ENCODE measurements around the gene DOCK2. TPM values are rescaled to one million over a fixed set of nuclear protein-coding genes. Genes with fewer than 3 reads are reported as not detected.
"Not testable (repeated sequence)": the region's sequence is repeated elsewhere in the genome, so short reads cannot be mapped to it uniquely, and the experiment has no call there.

The DOCK2 gene
- total and polyA plus RNA-seq, 2 donors, result 34.6 to 99.4 TPM

DNA sequence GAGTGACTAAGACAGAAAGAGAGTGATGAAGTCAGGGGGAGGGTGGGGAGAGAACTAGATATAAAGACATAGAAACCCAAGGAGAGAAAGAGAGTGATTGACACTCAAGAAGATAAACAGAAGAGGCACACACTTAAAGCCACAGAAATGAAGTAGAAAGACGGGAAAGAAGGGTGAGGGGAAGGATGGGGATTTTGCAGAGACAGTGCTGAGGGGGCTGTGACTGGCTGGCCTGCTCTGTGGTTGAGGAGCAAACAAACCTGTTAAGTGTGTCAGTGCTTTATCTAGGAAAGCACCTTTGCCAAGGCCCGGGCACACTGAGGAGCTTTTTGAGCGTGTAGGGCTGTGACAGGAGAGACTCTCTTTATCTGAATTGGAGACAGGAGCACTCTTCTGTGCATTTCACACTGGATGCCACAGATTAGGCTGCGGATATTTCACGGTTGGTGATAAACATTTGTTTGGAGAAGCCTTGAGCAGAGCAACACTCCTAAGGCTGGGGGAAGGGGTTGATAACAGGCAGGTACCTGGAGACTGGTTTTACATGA lies 109.1 kb downstream of the DOCK2 start:
- Histone ChIP-seq H3K9me3 (ENCODE audit: control insufficient read depth in 2 of 2, insufficient read depth in 1 of 2, low read length in 1 of 2) (no peaks in the 10 kb centered on the region), H3K36me3 (ENCODE audit: control insufficient read depth in 2 of 2, insufficient read depth in 2 of 2, low read length in 1 of 2) (peaks cover 58 to 86% of the 10 kb centered on the region in 2 donors), H3K27ac (ENCODE audit: low read depth in 1 of 2, low read length in 1 of 2) (no peak overlapping the region), H3K4me1 (ENCODE audit: control insufficient read depth in 2 of 2, insufficient read depth in 2 of 2, low read length in 2 of 2) (no peaks in the 10 kb centered on the region), H3K4me3 (ENCODE audit: low read length in 2 of 2) (no peak overlapping the region), H3K27me3 (ENCODE audit: control insufficient read depth in 2 of 2, insufficient read depth in 1 of 2, low read length in 1 of 2) (no peaks in the 10 kb centered on the region)
- DNase-seq (ENCODE audit: low read depth in 6 of 9, low spot score in 9 of 9), result no peak
- WGBS, result 92% methylated on average over 5 of the region's 5 CpGs

DNA sequence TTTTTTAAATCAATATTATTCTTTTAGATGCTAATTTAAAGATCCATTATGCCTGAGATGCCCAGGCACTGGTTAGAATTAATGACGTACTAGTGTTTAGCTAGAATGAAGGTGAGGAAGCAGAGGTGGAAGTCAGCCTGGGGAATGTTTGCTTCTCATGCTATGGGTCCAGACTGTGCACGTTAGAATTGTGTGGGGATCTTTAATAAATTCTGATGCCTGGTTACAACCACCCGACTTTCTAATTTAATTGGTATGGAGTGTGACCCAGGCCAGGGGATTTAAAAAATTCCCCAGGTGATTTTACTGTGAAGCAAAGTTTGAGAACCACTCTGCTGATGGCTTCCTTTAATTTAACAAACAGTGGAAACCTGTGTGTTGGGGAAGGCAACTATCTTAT lies 111.1 kb downstream of the DOCK2 start:
- Histone ChIP-seq H3K27ac (ENCODE audit: low read depth in 1 of 2, low read length in 1 of 2) (no peak overlapping the region), H3K4me1 (ENCODE audit: control insufficient read depth in 2 of 2, insufficient read depth in 2 of 2, low read length in 2 of 2) (no peaks in the 10 kb centered on the region), H3K27me3 (ENCODE audit: control insufficient read depth in 2 of 2, insufficient read depth in 1 of 2, low read length in 1 of 2) (no peaks in the 10 kb centered on the region), H3K4me3 (ENCODE audit: low read length in 2 of 2) (no peak overlapping the region), H3K36me3 (ENCODE audit: control insufficient read depth in 2 of 2, insufficient read depth in 2 of 2, low read length in 1 of 2) (peaks cover 59 to 85% of the 10 kb centered on the region in 2 donors), H3K9me3 (ENCODE audit: control insufficient read depth in 2 of 2, insufficient read depth in 1 of 2, low read length in 1 of 2) (no peaks in the 10 kb centered on the region)
- WGBS, result 93% methylated on average over 3 of the region's 3 CpGs
- no peak for DNase-seq (ENCODE audit: low read depth in 6 of 9, low spot score in 9 of 9)

DNA sequence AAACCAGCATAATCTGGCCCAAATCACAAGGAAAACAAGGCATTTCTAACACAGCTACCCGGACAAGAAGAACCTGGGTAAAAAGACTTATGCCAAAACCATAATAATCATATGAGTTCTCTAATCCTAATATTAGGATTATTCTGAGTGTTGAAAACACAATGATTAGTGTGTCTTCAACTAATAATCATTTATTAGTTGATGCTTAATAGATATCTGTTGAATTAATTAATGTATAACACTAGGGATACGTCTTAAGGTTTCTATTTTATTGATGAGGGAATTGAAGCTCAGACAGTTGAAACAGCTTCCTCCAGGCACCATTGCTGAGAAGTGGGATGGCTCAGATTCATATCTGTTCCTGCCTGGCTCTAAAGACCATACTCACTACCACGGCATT lies 112.2 kb downstream of the DOCK2 start:
- DNase-seq (ENCODE audit: low read depth in 6 of 9, low spot score in 9 of 9), result no peak
- Histone ChIP-seq H3K9me3 (ENCODE audit: control insufficient read depth in 2 of 2, insufficient read depth in 1 of 2, low read length in 1 of 2) (no peaks in the 10 kb centered on the region), H3K27me3 (ENCODE audit: control insufficient read depth in 2 of 2, insufficient read depth in 1 of 2, low read length in 1 of 2) (no peaks in the 10 kb centered on the region), H3K4me3 (ENCODE audit: low read length in 2 of 2) (no peak overlapping the region), H3K36me3 (ENCODE audit: control insufficient read depth in 2 of 2, insufficient read depth in 2 of 2, low read length in 1 of 2) (peaks cover 54 to 82% of the 10 kb centered on the region in 2 donors), H3K4me1 (ENCODE audit: control insufficient read depth in 2 of 2, insufficient read depth in 2 of 2, low read length in 2 of 2) (no peaks in the 10 kb centered on the region), H3K27ac (ENCODE audit: low read depth in 1 of 2, low read length in 1 of 2) (no peak overlapping the region)
- WGBS, result 98% methylated on average over 3 of the region's 3 CpGs

- Histone ChIP-seq H3K9me3 (ENCODE audit: control insufficient read depth in 2 of 2, insufficient read depth in 1 of 2, low read length in 1 of 2) (no peaks in the 10 kb centered on the region), H3K4me1 (ENCODE audit: control insufficient read depth in 2 of 2, insufficient read depth in 2 of 2, low read length in 2 of 2) (no peaks in the 10 kb centered on the region), H3K4me3 (ENCODE audit: low read length in 2 of 2) (no peak overlapping the region), H3K27ac (ENCODE audit: low read depth in 1 of 2, low read length in 1 of 2) (no peak overlapping the region), H3K36me3 (ENCODE audit: control insufficient read depth in 2 of 2, insufficient read depth in 2 of 2, low read length in 1 of 2) (peaks cover 48 to 70% of the 10 kb centered on the region in 2 donors), H3K27me3 (ENCODE audit: control insufficient read depth in 2 of 2, insufficient read depth in 1 of 2, low read length in 1 of 2) (no peaks in the 10 kb centered on the region)
- WGBS, result 92% methylated on average over 4 of the region's 4 CpGs
- DNase-seq (ENCODE audit: low read depth in 6 of 9, low spot score in 9 of 9), result no peak
Observed at GRCh38 chr5:169751490-169751889, 114.4 kb downstream of the DOCK2 start.

- not testable (repeated sequence) for H3K27ac ChIP-seq (ENCODE audit: low read depth in 1 of 2, low read length in 1 of 2); H3K4me1 ChIP-seq (ENCODE audit: control insufficient read depth in 2 of 2, insufficient read depth in 2 of 2, low read length in 2 of 2); DNase-seq (ENCODE audit: low read depth in 6 of 9, low spot score in 9 of 9); H3K9me3 ChIP-seq (ENCODE audit: control insufficient read depth in 2 of 2, insufficient read depth in 1 of 2, low read length in 1 of 2); H3K4me3 ChIP-seq (ENCODE audit: low read length in 2 of 2); H3K27me3 ChIP-seq (ENCODE audit: control insufficient read depth in 2 of 2, insufficient read depth in 1 of 2, low read length in 1 of 2)
- peaks cover 42 to 59% of the 10 kb centered on the region in 2 donors for H3K36me3 ChIP-seq (ENCODE audit: control insufficient read depth in 2 of 2, insufficient read depth in 2 of 2, low read length in 1 of 2)
- 95% methylated on average over 10 of the region's 10 CpGs for WGBS
Observed at GRCh38 chr5:169752566-169752965, 115.5 kb downstream of the DOCK2 start.

DNA sequence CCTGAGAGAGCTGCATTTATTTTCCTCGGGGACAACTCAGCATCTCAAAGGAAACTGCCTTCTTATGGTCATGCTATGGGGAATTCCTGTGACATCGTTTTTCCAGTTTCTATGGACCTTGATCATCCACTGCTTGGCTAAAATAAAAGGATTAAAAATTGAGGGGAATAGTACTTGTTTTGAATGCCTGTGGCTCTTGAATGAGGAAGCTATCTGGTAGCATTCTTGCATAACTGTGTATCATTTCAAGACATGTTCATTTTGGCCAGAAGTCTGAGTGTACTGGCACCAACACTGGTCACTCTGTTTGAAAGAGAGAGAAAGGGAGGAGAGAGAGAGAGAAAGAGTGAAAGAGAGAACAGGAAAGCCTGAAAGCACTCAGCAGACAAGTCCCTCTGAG lies 116.7 kb downstream of the DOCK2 start:
- no peak overlapping the region for H3K4me3 ChIP-seq (ENCODE audit: low read length in 2 of 2)
- DNase-seq (ENCODE audit: low read depth in 6 of 9, low spot score in 9 of 9), result no peak

GRCh38 chr5:169754737-169755136 lies 117.7 kb downstream of the DOCK2 start:
- Histone ChIP-seq H3K9me3 (ENCODE audit: control insufficient read depth in 2 of 2, insufficient read depth in 1 of 2, low read length in 1 of 2) (no peaks in the 10 kb centered on the region), H3K27ac (ENCODE audit: low read depth in 1 of 2, low read length in 1 of 2) (no peak overlapping the region), H3K4me1 (ENCODE audit: control insufficient read depth in 2 of 2, insufficient read depth in 2 of 2, low read length in 2 of 2) (no peaks in the 10 kb centered on the region), H3K36me3 (ENCODE audit: control insufficient read depth in 2 of 2, insufficient read depth in 2 of 2, low read length in 1 of 2) (peaks cover 29 to 47% of the 10 kb centered on the region in 2 donors), H3K27me3 (ENCODE audit: control insufficient read depth in 2 of 2, insufficient read depth in 1 of 2, low read length in 1 of 2) (no peaks in the 10 kb centered on the region), H3K4me3 (ENCODE audit: low read length in 2 of 2) (no peak overlapping the region)
- DNase-seq (ENCODE audit: low read depth in 6 of 9, low spot score in 9 of 9), result no peak

More for the DNA sequence above, 116.7 kb downstream of the DOCK2 start:
- Histone ChIP-seq H3K27me3 (ENCODE audit: control insufficient read depth in 2 of 2, insufficient read depth in 1 of 2, low read length in 1 of 2) (no peaks in the 10 kb centered on the region), H3K9me3 (ENCODE audit: control insufficient read depth in 2 of 2, insufficient read depth in 1 of 2, low read length in 1 of 2) (no peaks in the 10 kb centered on the region), H3K4me1 (ENCODE audit: control insufficient read depth in 2 of 2, insufficient read depth in 2 of 2, low read length in 2 of 2) (no peaks in the 10 kb centered on the region), H3K36me3 (ENCODE audit: control insufficient read depth in 2 of 2, insufficient read depth in 2 of 2, low read length in 1 of 2) (peaks cover 33 to 52% of the 10 kb centered on the region in 2 donors), H3K27ac (ENCODE audit: low read depth in 1 of 2, low read length in 1 of 2) (no peak overlapping the region)
- 92% methylated on average over 2 of the region's 2 CpGs for WGBS

- WGBS, result 92% methylated on average over 10 of the region's 10 CpGs
- DNase-seq (ENCODE audit: low read depth in 6 of 9, low spot score in 9 of 9), result no peak
- Histone ChIP-seq H3K36me3 (ENCODE audit: control insufficient read depth in 2 of 2, insufficient read depth in 2 of 2, low read length in 1 of 2) (peaks cover 27 to 42% of the 10 kb centered on the region in 2 donors), H3K27ac (ENCODE audit: low read depth in 1 of 2, low read length in 1 of 2) (no peak overlapping the region), H3K4me1 (ENCODE audit: control insufficient read depth in 2 of 2, insufficient read depth in 2 of 2, low read length in 2 of 2) (no peaks in the 10 kb centered on the region), H3K27me3 (ENCODE audit: control insufficient read depth in 2 of 2, insufficient read depth in 1 of 2, low read length in 1 of 2) (no peaks in the 10 kb centered on the region), H3K9me3 (ENCODE audit: control insufficient read depth in 2 of 2, insufficient read depth in 1 of 2, low read length in 1 of 2) (no peaks in the 10 kb centered on the region), H3K4me3 (ENCODE audit: low read length in 2 of 2) (no peak overlapping the region)
Observed at GRCh38 chr5:169756071-169756765, 119.1 kb downstream of the DOCK2 start.

- Histone ChIP-seq H3K27ac (ENCODE audit: low read depth in 1 of 2, low read length in 1 of 2) (no peak overlapping the region), H3K4me3 (ENCODE audit: low read length in 2 of 2) (no peak overlapping the region), H3K9me3 (ENCODE audit: control insufficient read depth in 2 of 2, insufficient read depth in 1 of 2, low read length in 1 of 2) (no peaks in the 10 kb centered on the region), H3K4me1 (ENCODE audit: control insufficient read depth in 2 of 2, insufficient read depth in 2 of 2, low read length in 2 of 2) (no peaks in the 10 kb centered on the region), H3K36me3 (ENCODE audit: control insufficient read depth in 2 of 2, insufficient read depth in 2 of 2, low read length in 1 of 2) (peaks cover 23 to 42% of the 10 kb centered on the region in 2 donors), H3K27me3 (ENCODE audit: control insufficient read depth in 2 of 2, insufficient read depth in 1 of 2, low read length in 1 of 2) (no peaks in the 10 kb centered on the region)
- no peak for DNase-seq (ENCODE audit: low read depth in 6 of 9, low spot score in 9 of 9)
- 97% methylated on average over 1 of the region's 1 CpG for WGBS
Observed at GRCh38 chr5:169757016-169757415, 119.9 kb downstream of the DOCK2 start.

Measured in thymus (tissue), 11 donors.